Activated CD8-positive, alpha-beta memory T cell treated with anti-CD3 and anti-CD28 coated beads, Interleukin-2, amount 10 ng/mL, durations not matched to agents 7 days and 5 days (primary cell): ENCODE measurements around the gene GNB3. TPM values are rescaled to one million over a fixed set of nuclear protein-coding genes. Genes with fewer than 3 reads are reported as not detected.

Experiments used
- ATAC-seq: fragments of 150-1000 bp; cut with Tn5 transposase; one replicate; pipeline ENCODE4 v1.10.0; 2021; ENCODE audit warnings: moderate library complexity
- CTCF ChIA-PET: fragments of 350-600 bp; sonication (Branson Sonifier 250); formaldehyde crosslinking; loops from one replicate; lab custom pipeline; 2021; ENCODE audit warnings: antibody characterized with exemption; lab: Charles Lee
- DNase-seq: peaks from one replicate; pipeline ENCODE4 v3.0.0-alpha.2; 2020
- H3K27ac Mint-ChIP-seq: one replicate; pipeline ENCODE4 v1.8.0; 2021; ENCODE audit warnings: mild to moderate bottlenecking, mixed read lengths
- H3K27me3 Mint-ChIP-seq: one replicate; pipeline ENCODE4 v1.8.0; 2021; ENCODE audit warnings: mixed read lengths
- H3K36me3 Mint-ChIP-seq: one replicate; pipeline ENCODE4 v1.8.0; 2021; ENCODE audit warnings: mild to moderate bottlenecking, mixed read lengths
- H3K4me1 Mint-ChIP-seq: one replicate; pipeline ENCODE4 v1.8.0; 2021; ENCODE audit warnings: mixed read lengths
- H3K4me3 Mint-ChIP-seq: one replicate; pipeline ENCODE4 v1.8.0; 2021; ENCODE audit warnings: mild to moderate bottlenecking, moderate library complexity, mixed read lengths
- H3K9me3 Mint-ChIP-seq: one replicate; pipeline ENCODE4 v1.8.0; 2022; ENCODE audit warnings: low read depth, mixed read lengths
- total RNA-seq, 2 experiments: library from RNA; stranded (reverse); gene quantifications; one replicate each; pipeline ENCODE4 v1.2.3, GENCODE V29; 2021

Gene GNB3
- total RNA-seq = under 1 TPM in 1 of 2 experiments, not detected in 1; 0.12 TPM

DNA sequence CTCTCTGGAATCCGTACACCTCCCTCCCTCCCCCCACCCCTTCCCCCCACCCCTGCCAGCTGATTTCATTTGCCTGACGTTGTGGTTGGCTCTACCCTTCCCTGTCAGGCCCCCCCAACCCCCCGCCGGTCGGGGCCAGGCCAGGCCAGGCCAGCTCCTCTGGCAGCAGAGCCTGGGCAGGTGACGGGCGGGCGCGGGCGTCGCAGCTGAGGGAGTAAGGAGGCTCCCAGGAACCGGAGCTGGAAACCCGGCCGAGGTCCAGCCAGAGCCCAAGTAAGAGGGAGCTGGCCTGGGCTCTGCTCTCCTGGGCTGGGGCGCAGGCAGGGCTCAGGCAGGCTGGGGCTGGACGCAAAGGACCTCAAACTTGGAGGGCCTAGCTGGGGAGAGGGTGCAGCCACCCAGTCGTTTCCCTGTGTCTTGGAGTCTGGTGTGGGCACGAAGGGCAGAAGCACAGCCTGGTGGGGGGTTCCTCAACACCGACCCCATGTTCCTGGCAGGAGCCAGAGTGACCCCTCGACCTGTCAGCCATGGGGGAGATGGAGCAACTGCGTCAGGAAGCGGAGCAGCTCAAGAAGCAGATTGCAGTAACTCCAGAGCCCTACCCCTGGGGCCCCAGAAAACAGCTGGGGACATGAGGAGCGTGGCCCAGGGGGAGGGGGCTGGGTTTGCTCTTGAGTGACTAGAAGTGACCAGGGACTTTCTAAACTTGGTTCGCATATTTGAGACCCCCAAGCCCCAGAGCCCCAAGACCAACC lies at the start of gene GNB3:
Gene GNB3, plus strand, starts transcription at position 165 of the 755 bp plus-strand sequence. Its CDS starts 363 bp downstream, at position 528.
- Mint-ChIP-seq H3K4me1 (no peaks in the 10 kb centered on the region), H3K27me3 (no peaks in the 10 kb centered on the region), H3K27ac (no peak within 1 kb of the TSS), H3K9me3 (no peaks in the 10 kb centered on the region), H3K4me3 (no peak within 1 kb of the TSS), H3K36me3 (peaks cover 3% of the 10 kb centered on the region)
- DNase-seq (no peak), ATAC-seq (no peak)
- CTCF ChIA-PET = interaction anchor here (2.0 to 7.9 kb wide), 3 partner anchors 11 to 88 kb away, joined by 6 to 61 read pairs (median 13); partner anchors contain the start of genes MLF2, P3H3 and USP5

DNA sequence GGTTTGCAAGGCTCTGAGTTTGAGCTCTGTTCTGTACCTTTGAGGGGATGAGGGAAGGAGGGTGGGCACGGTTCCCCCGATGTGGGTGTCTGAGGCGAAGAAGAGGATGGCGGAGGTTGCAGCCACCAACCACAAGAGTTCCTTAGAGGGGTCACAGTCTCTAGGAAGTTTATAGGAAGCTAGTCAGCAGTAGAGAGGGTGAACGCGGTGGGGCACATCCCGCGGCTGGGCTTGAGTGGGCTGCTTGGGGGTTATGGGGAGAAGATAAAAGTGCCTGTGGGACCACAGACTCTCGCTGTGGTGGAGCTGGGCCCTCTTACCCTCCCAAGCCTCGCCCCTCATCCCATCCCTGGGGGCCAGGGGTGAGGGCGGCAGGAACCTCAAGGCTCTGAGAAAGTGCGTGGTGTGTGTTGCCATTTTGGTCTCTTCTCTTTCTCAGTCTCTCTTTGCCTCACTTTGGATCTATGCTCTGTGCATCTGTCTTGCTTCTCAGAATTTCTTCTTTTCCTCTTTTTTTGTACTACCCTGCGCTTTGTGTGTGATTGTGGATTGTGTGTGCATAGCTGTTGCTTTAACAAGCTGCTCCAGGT lies 48.7 kb upstream of the GNB3 start:
- Mint-ChIP-seq H3K9me3 (no peaks in the 10 kb centered on the region), H3K27ac (no peak overlapping the region), H3K36me3 (no peaks in the 10 kb centered on the region), H3K27me3 (peaks cover 29% of the 10 kb centered on the region), H3K4me3 (no peak overlapping the region), H3K4me1 (peaks cover 23% of the 10 kb centered on the region)
- DNase-seq = no peak
- CTCF ChIA-PET = interaction anchor here (1.0 to 2.5 kb wide), 7 partner anchors 12 to 39 kb away, joined by 3 to 11 read pairs (median 6); partner anchors contain the start of genes MLF2 and PTMS
- no peak for ATAC-seq

DNA sequence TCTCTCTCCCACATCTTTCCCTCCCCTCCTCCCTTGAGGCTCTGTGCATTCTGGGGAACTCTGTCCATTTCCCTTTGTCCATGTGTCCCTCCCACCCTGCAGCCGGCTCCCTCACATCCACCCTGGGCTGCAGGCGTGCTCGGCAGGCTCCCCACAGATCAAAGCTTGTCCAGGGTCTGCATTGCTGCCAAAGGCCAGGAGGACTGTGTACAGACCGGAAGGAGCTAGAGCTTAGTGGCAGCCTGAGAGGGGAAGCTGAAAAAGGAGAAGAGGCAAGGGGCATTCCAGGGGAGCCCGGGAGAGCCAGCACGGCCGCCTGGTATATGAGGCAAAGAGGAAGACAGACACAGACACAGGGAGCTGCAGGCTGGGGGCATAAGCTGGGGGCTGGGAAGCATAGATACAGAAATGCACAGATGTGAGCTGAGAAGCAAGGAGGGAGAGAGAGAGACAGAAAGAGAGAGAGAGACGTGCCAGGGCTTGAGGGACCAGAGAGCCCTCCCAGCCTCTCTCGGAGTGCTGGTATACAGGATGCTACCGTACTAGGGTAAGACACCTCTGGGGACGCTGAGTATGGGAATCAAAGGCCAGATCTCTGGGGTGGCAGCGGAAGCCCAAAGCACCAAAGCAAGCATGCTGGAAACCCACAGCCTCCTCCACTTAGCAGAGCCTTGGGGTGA lies 48.1 kb upstream of the GNB3 start:
- Mint-ChIP-seq H3K4me3 (no peak overlapping the region), H3K9me3 (no peaks in the 10 kb centered on the region), H3K36me3 (no peaks in the 10 kb centered on the region), H3K27me3 (peaks cover 29% of the 10 kb centered on the region), H3K27ac (no peak overlapping the region), H3K4me1 (peaks cover 23% of the 10 kb centered on the region)
- ATAC-seq (peak; percentile 43), DNase-seq (no peak)
- CTCF ChIA-PET = interaction anchor here (0.6 to 2.5 kb wide), 8 partner anchors 13 to 39 kb away, joined by 3 to 11 read pairs (median 6); partner anchors contain the start of genes MLF2 and PTMS

DNA sequence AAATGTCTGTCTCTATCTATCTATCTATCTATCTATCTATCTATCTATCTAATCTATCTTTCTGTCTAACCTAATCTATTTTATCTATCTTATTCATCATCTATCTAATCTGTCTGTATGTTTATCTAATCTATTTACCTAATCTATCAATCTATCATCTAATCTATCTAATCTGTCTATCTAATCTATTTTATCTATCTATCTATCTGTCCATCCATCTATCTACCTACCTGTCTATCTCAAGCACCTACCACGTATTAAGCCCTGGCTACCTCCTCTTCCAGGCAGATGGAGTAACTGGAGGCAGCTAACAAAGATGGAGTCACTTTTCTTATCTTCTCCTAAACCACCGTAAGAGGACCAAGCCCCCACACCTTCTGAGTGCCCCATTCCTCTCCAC lies 45.6 kb upstream of the GNB3 start:
- peaks cover 24% of the 10 kb centered on the region for H3K27me3 Mint-ChIP-seq
- H3K4me3 Mint-ChIP-seq = no peak overlapping the region
- no peaks in the 10 kb centered on the region for H3K36me3 Mint-ChIP-seq
- no peaks in the 10 kb centered on the region for H3K9me3 Mint-ChIP-seq
- H3K27ac Mint-ChIP-seq = no peak overlapping the region
- ATAC-seq (no peak), DNase-seq (no peak)
- peaks cover 19% of the 10 kb centered on the region for H3K4me1 Mint-ChIP-seq
- CTCF ChIA-PET = interaction anchor here (0.9 to 1.9 kb wide), 3 partner anchors 28 to 41 kb away, joined by 3 to 9 read pairs (median 7); partner anchors contain the start of genes MLF2 and PTMS

DNA sequence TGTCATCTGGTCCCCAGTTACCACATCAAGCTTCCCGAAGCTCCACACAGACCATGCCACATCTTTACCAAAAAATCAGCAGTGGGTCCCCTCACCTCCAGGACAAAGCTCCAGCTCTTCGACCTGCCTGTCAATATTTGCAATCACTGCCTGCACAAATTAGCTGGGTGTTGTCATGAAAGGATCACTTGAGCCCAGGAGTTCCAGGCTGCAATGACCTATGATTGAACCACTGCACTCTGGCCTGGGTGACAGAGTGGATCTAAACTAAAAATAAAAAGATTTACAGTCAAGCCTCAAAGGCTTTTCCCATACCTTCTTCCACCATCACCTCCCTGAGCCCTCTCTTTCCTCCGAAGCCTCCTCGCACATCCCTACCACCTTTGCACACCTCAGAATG lies 44.1 kb upstream of the GNB3 start:
- no peak overlapping the region for H3K27ac Mint-ChIP-seq
- CTCF ChIA-PET = interaction anchor here (1.4 to 1.9 kb wide), 3 partner anchors 10 to 43 kb away, joined by 4 to 9 read pairs (median 7); partner anchors contain the start of genes MLF2 and PTMS
- H3K4me3 Mint-ChIP-seq = no peak overlapping the region
- H3K4me1 Mint-ChIP-seq = peaks cover 19% of the 10 kb centered on the region
- H3K9me3 Mint-ChIP-seq = no peaks in the 10 kb centered on the region
- H3K36me3 Mint-ChIP-seq = no peaks in the 10 kb centered on the region
- DNase-seq (no peak), ATAC-seq (no peak)
- peaks cover 24% of the 10 kb centered on the region for H3K27me3 Mint-ChIP-seq

DNA sequence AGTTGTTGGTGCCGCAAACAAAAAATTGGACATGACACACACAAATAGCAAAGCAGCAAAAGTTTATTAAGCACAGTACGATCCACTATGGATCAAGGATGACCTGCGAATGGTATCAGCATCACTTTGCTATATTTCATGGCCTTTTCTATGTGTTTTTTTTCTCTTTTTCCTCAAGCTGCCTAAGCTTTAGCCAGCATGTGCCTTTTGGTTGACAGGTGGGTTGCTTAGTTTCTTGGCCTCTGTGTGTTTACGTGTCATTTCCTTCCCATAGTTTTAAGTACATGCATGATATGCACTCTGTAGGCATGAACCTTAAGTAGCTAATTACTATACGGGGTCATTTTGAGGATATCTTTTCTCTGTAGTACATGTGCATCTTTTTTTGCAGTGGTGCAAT lies 41.6 kb upstream of the GNB3 start:
- no peak overlapping the region for H3K4me3 Mint-ChIP-seq
- H3K27ac Mint-ChIP-seq = no peak overlapping the region
- ATAC-seq (no peak), DNase-seq (no peak)
- no peaks in the 10 kb centered on the region for H3K36me3 Mint-ChIP-seq
- H3K27me3 Mint-ChIP-seq = peaks cover 16% of the 10 kb centered on the region
- no peaks in the 10 kb centered on the region for H3K4me1 Mint-ChIP-seq
- no peaks in the 10 kb centered on the region for H3K9me3 Mint-ChIP-seq
- CTCF ChIA-PET = no interaction called here

DNA sequence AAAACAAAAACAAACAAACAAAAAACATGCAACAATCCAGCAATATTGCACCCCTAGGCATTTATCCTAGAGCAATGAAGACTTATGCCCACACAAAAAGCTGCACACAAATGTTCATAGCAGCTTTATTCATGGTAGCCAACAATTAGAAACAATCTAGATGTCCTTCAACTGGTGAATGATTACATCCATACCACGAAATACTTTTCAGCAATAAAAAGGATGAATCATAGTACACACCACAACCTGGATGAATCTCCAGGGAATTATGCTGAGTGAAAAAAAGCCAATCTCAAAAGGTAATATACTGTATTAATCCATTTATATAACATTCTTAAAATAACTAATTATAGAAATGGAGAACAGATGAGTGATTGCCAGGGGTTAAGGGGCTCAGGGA lies 33.6 kb upstream of the GNB3 start:
- no peak for DNase-seq
- no peaks in the 10 kb centered on the region for H3K9me3 Mint-ChIP-seq
- H3K4me3 Mint-ChIP-seq = no peak overlapping the region
- H3K36me3 Mint-ChIP-seq = no peaks in the 10 kb centered on the region
- no peak overlapping the region for H3K27ac Mint-ChIP-seq
- H3K4me1 Mint-ChIP-seq = peaks cover 6% of the 10 kb centered on the region
- CTCF ChIA-PET = interaction anchor here (0.7 to 1.0 kb wide), 2 partner anchors 12 to 160 kb away, joined by 3 to 4 read pairs; partner anchors contain the start of gene ACRBP
- no peak for ATAC-seq
- H3K27me3 Mint-ChIP-seq = peaks cover 14% of the 10 kb centered on the region

DNA sequence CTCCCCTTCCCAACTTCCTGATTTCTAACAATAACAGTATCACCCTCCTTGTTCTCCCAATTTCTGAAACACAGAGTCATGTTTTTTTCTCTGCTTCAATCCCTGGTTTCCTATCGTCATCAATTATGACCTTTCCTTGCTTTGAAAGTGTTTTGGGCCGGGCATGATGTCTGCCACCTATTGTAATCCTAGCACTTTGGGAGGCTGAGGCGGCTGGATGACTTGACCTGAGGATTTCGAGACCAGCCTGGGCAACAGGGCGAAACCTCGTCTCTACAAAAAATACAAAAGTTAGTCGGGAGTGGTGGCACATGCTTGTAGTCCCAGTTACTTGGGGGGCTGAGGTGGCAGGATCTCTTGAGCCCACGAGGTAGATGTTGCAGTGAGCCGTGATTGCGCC lies 31.7 kb upstream of the GNB3 start:
- H3K27ac Mint-ChIP-seq = no peak overlapping the region
- H3K36me3 Mint-ChIP-seq = no peaks in the 10 kb centered on the region
- DNase-seq (no peak), ATAC-seq (no peak)
- H3K4me3 Mint-ChIP-seq = no peak overlapping the region
- CTCF ChIA-PET = interaction anchor here (0.7 to 1.5 kb wide), 2 partner anchors 16 to 69 kb away, joined by 3 to 4 read pairs; no protein-coding TSS in a partner anchor
- H3K9me3 Mint-ChIP-seq = no peaks in the 10 kb centered on the region
- peaks cover 19% of the 10 kb centered on the region for H3K27me3 Mint-ChIP-seq
- peaks cover 6% of the 10 kb centered on the region for H3K4me1 Mint-ChIP-seq

DNA sequence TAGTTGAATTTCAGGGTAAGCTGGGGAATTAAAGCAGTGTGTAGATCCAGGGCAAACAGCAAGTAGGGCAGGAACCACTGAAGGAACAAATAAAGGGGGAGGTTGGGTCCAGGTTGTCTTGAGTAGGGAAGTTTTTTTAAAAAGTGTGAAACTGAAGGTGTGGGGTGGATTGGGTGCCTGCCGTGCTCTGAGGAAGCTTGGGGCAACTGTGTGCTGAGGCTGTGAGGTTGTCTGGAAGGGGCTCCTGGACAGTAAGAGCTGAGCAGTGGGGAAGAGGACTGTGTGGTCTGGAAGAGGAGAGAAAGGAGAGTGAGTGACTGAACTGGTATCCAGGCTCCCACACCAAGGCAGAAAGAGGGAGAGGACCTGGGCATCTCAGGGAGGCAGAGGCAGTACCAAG lies 30.0 kb upstream of the GNB3 start:
- CTCF ChIA-PET = interaction anchor here (1.1 to 2.0 kb wide), 2 partner anchors 18 to 57 kb away, joined by 3 to 8 read pairs; partner anchors contain the start of gene MLF2
- Mint-ChIP-seq H3K27me3 (peaks cover 23% of the 10 kb centered on the region), H3K27ac (no peak overlapping the region), H3K4me3 (no peak overlapping the region), H3K36me3 (no peaks in the 10 kb centered on the region), H3K9me3 (no peaks in the 10 kb centered on the region), H3K4me1 (peaks cover 6% of the 10 kb centered on the region)
- DNase-seq (no peak), ATAC-seq (no peak)

DNA sequence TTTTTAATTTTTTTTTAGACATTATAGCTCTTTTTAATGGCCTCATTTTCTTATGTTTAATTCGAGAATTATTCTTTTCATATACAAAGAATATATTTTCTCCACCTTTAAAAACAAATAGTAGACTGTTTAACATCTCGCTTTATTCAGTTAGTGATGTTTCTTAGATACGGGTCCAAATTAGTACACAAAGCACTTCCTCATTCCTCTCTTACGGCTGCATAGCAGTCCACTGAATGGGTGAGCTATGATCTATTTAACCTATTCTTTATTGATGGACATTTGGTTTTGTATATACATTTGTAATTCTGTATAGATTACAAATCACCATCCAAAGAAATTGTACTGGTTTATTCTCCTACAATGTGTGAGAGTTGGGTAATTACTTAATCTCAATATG lies 27.4 kb upstream of the GNB3 start:
- no peak overlapping the region for H3K27ac Mint-ChIP-seq
- no peaks in the 10 kb centered on the region for H3K9me3 Mint-ChIP-seq
- ATAC-seq (no peak), DNase-seq (no peak)
- CTCF ChIA-PET = interaction anchor here (0.6 to 2.5 kb wide), 8 partner anchors 8 to 59 kb away, joined by 3 to 12 read pairs (median 4); partner anchors contain the start of genes GPR162 and MLF2
- H3K36me3 Mint-ChIP-seq = no peaks in the 10 kb centered on the region
- H3K4me1 Mint-ChIP-seq = peaks cover 6% of the 10 kb centered on the region
- peaks cover 19% of the 10 kb centered on the region for H3K27me3 Mint-ChIP-seq
- H3K4me3 Mint-ChIP-seq = no peak overlapping the region

DNA sequence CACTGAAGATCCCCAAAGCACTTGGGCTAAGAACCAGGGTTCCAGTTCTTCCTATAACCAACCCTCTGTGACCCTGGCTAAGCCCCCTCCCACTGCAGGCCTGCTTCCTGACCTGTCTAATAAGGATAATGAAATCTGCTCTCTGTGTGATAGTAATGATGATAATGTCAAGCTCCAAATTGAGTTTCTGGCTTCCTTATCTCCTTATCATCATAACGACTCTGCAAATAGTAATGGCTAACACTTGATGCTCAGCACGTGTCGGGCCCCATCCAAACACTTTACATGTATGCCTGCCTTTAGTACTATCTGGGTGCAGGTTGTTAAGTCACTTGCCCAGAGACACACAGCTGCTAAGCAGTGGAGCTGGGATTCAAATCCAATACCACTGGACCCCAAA lies 24.1 kb upstream of the GNB3 start:
- peaks cover 6% of the 10 kb centered on the region for H3K4me1 Mint-ChIP-seq
- H3K9me3 Mint-ChIP-seq = no peaks in the 10 kb centered on the region
- H3K27ac Mint-ChIP-seq = no peak overlapping the region
- peaks cover 23% of the 10 kb centered on the region for H3K27me3 Mint-ChIP-seq
- no peaks in the 10 kb centered on the region for H3K36me3 Mint-ChIP-seq
- H3K4me3 Mint-ChIP-seq = no peak overlapping the region
- CTCF ChIA-PET = interaction anchor here (0.5 to 1.2 kb wide), 3 partner anchors 12 to 49 kb away, joined by 3 read pairs; partner anchors contain the start of gene P3H3
- DNase-seq = no peak
- no peak for ATAC-seq

DNA sequence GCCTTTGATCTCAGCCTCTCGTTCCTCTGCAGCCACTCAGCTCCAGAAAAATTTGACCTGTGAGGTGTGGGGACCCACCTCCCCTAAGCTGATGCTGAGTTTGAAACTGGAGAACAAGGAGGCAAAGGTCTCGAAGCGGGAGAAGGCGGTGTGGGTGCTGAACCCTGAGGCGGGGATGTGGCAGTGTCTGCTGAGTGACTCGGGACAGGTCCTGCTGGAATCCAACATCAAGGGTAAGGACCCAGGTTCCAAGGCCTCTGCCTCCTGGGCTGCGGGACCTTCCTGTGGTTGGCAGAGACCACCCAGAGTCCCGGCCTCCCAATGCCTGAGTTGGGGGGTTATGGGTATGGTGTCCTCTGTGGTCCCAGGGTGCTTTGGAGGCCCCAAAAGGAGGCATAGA lies 23.6 kb upstream of the GNB3 start:
- ATAC-seq (no peak), DNase-seq (peak; percentile 41)
- Mint-ChIP-seq H3K9me3 (no peaks in the 10 kb centered on the region), H3K36me3 (no peaks in the 10 kb centered on the region), H3K27me3 (peaks cover 25% of the 10 kb centered on the region), H3K4me3 (no peak overlapping the region), H3K4me1 (peaks cover 9% of the 10 kb centered on the region), H3K27ac (no peak overlapping the region)
- CTCF ChIA-PET = interaction anchor here (0.5 to 1.2 kb wide), 2 partner anchors 12 to 50 kb away, joined by 3 read pairs; partner anchors contain the start of gene P3H3
